ENCODE data around the gene LPIN3.

LPIN3 gene

GRCh38 chr20:41394931-41395666 lies 54.5 kb downstream of the LPIN3 start:
- DNase-seq = no peak

GRCh38 chr20:41395667-41396664 lies 55.3 kb downstream of the LPIN3 start:
- DNase-seq = no peak

GRCh38 chr20:41398408-41398807 lies 57.8 kb downstream of the LPIN3 start:
- DNase-seq = no peak

- no peak for DNase-seq
Observed at GRCh38 chr20:41403604-41404003, 63.0 kb downstream of the LPIN3 start.

- DNase-seq = no peak
Observed at GRCh38 chr20:41405436-41405835, 64.8 kb downstream of the LPIN3 start.

- DNase-seq = no peak
Observed at GRCh38 chr20:41406353-41406752, 65.7 kb downstream of the LPIN3 start.

GRCh38 chr20:41406896-41407444 lies 66.3 kb downstream of the LPIN3 start:
- DNase-seq = no peak

- no peak for DNase-seq
Observed at GRCh38 chr20:41407607-41408006, 67.0 kb downstream of the LPIN3 start.

GRCh38 chr20:41408156-41408794 lies 67.7 kb downstream of the LPIN3 start:
- DNase-seq = no peak

GRCh38 chr20:41408986-41409385 lies 68.4 kb downstream of the LPIN3 start:
- DNase-seq = no peak
